Left kidney (tissue), 2 donors: Measurements from ENCODE around the gene SUMO4. TPM values are rescaled to one million over a fixed set of nuclear protein-coding genes. Genes with fewer than 3 reads are reported as not detected.
"Not testable (repeated sequence)": the region's sequence is repeated elsewhere in the genome, so short reads cannot be mapped to it uniquely, and the experiment has no call there.

Experiments used
- DNase-seq: peaks from one replicate; pipeline ENCODE4 v3.0.0-alpha.2; 2013
- polyA plus RNA-seq: library from polyadenylated mRNA; unstranded; fragments of 120-200 nt; gene quantifications from one replicate; pipeline ENCODE4 v1.2.1, GENCODE V29; 2013; ENCODE audit not compliant: insufficient read length

The SUMO4 gene
- polyA plus RNA-seq, 1 donor: 1.0 TPM

GRCh38 chr6:149431905-149432775 is 32.1 kb downstream of the SUMO4 start:
- peak; percentile 82 for DNase-seq

DNA sequence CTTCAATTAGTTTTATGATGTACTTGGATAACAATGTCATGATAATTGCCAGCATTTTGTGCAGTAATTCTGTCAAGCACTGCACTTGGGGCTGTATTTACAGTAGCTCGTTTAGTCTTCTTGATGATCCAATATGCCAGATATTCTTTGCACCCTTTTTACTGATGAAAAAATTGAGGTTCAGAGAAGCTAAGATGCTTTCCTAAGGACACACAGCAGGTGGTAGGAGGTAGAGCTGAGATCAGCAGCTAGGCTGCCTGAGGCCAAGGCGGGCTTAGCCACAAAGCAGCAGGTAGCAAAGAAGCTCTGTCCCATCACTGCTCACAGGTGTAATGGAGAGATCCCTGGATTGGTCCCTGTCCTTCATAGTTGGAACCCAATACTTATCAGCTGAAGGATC is 33.3 kb downstream of the SUMO4 start:
- DNase-seq: no peak

DNA sequence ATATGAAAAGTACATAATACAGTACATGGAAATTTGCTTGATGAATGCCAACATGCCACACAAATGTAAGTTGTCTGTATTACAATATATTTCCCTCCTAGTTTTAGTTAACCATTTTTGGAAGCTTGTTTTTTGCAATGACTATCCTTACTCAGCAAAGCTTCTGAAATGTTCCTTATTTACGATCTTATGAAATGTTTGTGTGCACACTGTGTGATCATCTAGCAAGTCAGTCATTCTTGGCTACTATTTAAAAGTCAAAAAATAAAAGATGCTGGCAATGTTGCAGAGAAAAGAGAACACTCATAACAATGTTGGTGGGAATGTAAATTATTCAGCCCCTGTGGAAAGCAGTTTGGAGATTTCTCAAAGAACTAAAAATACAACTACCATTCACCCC is 33.8 kb downstream of the SUMO4 start:
- DNase-seq: no peak

- DNase-seq: no peak
These were observed 36.0 kb downstream of the SUMO4 start for GRCh38 chr6:149435919-149436586.

GRCh38 chr6:149436647-149437046 is 36.6 kb downstream of the SUMO4 start:
- no peak for DNase-seq

- no peak for DNase-seq
These were observed 37.1 kb downstream of the SUMO4 start for GRCh38 chr6:149437212-149437611.

DNA sequence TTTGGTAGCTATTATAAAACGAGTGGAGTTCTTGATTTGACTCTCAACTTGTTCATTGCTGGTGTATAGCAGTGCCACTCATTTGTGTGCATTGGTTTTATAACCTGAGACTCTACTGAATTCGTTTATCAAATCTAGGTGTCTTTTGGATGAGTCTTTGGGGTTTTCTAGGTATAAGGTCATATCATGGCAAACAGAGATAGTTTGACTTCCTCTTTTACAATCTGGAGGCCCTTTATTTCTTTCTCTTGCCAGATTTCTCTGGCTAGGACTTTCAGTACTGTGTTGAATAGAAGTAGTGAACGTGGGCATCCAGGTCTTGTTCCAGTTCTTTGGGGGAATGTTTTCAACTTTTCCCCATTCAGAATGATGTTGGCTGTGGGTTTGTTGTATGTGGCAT is 38.8 kb downstream of the SUMO4 start:
- no peak for DNase-seq

DNA sequence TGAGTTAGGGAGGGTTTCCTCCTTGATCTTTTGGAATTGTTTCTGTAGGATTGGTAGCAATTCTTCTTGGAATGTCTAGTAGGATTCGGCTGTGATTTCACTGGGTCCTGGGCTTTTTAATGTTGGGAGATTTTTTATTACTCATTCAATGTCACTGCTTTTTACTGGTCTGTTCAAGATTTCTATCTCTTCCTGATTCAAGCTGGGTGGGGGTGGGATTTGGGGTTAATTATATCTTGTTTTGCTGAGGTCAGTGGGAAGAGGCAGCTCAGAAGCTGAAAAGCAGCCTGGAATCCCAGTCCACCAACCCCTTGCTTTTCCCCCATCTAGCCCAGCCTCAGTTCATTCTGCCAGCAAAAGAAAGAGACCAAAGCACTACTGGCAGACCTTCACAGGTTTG is 39.6 kb downstream of the SUMO4 start:
- no peak for DNase-seq

DNA sequence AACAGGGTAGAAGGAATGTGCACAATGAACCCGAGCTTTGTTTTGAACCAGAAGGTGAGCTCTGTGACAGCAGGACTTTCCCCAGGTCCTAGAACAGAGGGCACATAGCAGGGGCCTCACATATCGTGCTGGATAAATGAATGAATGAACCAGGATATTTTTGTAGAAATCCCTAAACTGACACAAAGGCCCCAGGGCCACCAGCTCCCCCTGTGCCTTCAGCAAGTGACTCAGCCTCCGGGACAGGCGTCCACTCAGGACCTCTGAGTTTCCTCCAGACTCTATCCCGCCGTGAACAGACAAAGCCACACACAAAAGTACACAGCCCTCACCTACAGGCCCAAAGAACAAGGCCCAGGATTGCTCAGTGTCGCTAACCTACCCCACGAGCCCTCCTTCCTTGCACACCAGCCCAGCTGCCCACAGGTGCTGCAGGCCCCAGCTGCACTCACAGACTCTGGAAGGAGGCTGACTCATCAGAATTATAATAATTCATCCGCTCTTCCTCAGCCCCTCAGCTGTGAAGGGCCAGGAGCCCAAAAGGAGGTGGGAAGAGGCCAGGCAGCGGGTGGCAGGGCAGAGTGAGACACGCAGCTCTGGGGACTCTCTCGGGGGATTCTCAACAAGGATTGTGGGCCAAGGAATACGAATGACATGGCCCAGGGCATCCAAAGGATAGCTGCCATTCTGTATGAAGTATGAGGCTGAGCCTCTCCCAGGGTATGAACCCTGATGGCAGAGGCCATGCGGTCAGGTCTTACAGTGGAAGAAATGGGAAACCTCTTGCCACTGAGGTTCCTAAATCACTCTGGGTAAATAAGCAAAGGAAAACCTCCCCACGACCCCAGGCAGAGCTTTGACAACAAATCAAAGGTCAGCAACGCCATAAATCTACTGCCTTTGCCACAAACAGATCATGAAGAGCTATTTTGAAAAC is 40.9 kb downstream of the SUMO4 start:
- no peak for DNase-seq

GRCh38 chr6:149441740-149442139 is 41.7 kb downstream of the SUMO4 start:
- DNase-seq: no peak

GRCh38 chr6:149443411-149444181 is 43.5 kb downstream of the SUMO4 start:
- no peak for DNase-seq

GRCh38 chr6:149444360-149445094 is 44.5 kb downstream of the SUMO4 start:
- not testable (repeated sequence) for DNase-seq

DNA sequence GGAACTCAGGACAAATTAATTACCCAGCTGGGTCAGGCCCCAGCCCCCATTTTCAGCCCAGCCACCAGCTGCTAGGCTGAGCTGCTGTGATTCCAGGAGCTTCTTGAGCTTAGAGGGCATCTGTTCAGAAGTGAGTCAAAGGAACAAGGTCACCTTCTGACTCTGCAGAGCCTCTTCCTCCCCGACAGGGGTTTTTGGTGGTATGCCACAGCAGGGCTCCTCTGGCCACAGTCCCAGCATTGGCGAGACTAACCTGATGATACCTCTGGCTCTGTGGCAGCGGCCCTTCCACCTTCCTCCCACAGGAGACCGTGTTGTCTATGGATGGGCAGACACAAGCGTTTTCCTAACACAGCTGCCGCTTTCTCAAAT is 45.0 kb downstream of the SUMO4 start:
- no peak for DNase-seq

GRCh38 chr6:149445573-149445972 is 45.5 kb downstream of the SUMO4 start:
- no peak for DNase-seq

- DNase-seq: no peak
These were observed 46.8 kb downstream of the SUMO4 start for GRCh38 chr6:149446791-149447376.

DNA sequence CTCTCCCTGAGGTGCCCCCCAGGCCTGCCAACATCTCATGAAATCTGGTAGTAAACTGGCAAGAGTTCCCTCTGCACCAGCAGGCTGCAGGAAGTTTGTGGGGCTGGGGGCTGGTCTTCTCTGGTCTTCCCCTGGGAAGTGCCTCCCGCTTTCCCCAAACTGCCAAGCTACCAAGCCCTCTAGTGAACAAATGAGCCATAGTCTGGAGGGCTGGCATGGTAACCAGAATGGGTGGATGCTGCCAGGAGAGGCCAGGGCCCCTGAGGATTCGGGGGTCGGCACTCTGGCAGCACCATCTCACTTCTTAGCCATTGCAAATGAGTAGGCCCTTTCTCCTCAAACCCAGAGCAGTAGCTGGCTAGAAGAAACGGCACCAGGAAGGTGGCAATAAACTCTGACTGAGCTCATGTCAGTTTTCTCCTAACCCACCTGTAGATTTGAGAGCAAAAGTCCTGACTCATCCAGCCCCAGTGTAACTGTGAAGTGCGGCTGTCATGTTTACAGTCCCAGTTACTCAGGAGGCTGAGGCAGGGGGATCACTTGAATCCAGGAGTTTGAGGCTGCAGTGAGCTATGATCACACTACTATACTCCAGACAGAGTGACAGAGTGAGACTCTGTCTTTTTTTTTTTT is 48.9 kb downstream of the SUMO4 start:
- DNase-seq: no peak

- no peak for DNase-seq
These were observed 50.0 kb downstream of the SUMO4 start for GRCh38 chr6:149449831-149450678.
